GM12801 (cell line): ENCODE results near the gene IFFO2.

Source experiments
- TF ChIP-seq, protein P1 (sequence below): IDR thresholded peaks from one replicate; pipeline ENCODE4 v1.5.1; 2011; ENCODE audit warnings: control low read depth; ENCODE audit not compliant: insufficient read length; ENCODE audit errors: extremely low read depth

IFFO2 gene

DNA sequence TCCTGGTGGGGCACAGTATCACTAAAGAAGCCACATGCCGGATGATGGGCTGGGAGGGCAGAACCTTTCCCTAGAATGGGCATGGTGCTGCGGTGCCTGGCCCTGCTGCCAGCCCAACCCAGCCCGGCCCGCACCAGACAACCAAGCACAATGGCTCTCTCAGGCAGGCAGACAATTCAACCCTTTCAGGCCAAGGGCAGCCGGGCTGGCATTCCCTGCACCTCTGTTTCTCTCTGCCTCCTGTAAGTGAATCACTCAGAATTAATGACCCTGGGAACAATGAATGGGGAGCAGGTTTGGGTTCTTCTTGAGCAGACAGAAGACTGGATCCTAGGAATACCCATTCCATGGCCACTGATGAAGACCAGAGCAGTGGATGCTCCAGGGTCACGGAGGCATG is 41.0 kb upstream of the IFFO2 start:
- TF ChIP-seq, protein P1, sequence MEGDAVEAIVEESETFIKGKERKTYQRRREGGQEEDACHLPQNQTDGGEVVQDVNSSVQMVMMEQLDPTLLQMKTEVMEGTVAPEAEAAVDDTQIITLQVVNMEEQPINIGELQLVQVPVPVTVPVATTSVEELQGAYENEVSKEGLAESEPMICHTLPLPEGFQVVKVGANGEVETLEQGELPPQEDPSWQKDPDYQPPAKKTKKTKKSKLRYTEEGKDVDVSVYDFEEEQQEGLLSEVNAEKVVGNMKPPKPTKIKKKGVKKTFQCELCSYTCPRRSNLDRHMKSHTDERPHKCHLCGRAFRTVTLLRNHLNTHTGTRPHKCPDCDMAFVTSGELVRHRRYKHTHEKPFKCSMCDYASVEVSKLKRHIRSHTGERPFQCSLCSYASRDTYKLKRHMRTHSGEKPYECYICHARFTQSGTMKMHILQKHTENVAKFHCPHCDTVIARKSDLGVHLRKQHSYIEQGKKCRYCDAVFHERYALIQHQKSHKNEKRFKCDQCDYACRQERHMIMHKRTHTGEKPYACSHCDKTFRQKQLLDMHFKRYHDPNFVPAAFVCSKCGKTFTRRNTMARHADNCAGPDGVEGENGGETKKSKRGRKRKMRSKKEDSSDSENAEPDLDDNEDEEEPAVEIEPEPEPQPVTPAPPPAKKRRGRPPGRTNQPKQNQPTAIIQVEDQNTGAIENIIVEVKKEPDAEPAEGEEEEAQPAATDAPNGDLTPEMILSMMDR = no peak

DNA sequence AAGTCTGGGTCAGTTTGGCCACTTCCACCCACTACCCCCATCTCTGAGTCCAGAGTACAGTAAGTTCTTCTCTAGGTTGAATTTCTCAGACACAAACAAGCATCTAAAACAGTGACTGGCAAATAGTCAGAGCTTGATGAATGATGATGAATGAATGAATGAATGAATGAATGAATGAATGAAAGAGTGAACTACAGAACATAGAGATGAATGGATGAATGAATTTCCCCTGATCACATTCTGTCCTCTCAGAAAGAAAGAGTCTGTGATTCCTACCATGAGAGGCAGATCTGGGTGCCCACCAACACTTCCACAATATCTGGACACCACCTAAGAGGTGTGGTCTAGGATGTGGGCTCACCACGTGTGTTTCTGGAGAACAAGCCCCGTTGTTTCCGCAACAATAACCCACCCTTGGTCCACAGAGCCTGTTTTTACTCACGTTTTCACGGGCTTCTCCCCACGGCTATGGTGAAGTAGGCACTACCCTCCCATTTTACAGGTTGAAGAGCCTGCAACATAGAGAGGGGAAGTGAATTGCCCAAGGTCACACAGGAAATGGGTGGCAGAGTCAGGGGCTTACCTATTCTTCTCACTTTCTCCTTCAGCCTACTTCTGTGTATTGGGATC is 40.2 kb upstream of the IFFO2 start:
- TF ChIP-seq, protein P1 = no peak

DNA sequence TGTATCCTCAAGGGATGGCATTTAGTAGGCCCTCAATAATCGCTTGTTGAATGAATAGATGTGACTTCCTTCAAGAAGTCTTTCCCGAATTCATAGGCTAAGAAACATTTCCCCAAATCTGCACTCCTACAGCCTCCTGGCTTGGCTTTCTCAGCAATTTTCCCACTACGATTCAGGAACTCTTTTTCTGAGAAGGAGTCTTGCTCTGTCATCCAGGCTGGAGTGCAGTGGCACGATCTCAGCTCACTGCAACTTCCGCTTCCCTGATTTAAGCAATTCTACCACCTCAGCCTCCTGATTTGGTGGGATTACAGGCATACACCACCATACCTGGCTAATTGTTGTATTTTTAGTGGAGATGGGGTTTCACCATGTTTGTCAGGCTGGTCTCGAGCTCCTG is 37.9 kb upstream of the IFFO2 start:
- TF ChIP-seq, protein P1 = no peak

DNA sequence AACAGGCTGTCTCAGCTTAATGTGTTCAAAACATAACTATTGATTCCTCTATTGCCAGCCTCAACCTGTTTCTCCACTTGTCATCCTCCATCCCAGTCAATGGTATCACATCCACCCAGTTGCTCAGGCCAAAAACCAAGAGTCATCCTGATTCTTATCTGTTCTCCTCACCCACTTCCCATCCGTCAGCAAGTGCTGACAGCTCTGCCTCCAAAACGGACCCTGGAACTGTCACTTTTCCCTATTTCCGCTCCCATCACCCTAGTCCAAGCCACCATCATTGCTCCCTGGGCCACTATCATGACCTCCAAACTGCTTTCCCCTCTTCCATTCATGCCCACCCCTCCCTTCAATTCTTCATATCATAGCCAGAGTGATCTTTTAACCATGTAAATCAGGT is 36.2 kb upstream of the IFFO2 start:
- TF ChIP-seq, protein P1 = no peak

DNA sequence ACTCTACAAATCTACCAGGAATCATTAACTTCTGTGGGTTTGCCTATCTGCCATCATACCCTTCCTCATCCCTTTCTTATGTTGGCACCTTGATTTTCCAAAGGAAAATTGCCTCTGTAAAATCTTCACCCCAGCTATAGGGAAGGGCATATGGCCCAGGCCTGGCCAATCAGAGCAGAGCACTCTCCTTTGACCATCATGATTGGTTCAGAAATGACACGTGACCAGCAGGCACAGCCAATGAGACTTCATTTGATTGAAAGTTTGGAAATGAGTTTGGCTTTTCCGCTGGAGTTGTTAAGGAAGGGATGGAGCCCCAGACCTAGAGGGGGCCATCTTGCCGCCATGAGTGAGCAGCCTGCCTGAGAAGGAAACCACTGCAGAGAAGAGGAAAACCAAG is 35.1 kb upstream of the IFFO2 start:
- TF ChIP-seq, protein P1 = no peak

DNA sequence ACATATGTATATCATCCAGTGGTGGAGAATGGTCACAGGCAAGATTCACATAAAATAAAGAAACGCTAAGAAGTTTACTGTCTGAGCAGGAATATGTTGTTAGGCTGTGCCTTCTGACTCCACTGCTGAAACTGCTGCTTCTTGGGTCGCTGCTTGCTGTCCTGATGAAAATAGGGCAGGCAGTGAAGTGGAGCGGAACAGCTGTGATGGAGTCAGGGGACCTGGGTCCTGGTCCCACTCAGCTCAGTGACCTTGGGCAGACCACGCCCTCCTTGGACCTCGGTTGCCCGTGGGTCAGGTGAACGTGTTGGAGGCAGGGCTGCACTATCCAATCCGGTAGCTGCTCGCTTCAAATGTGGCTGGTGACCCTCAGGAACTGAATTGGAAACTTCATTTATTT is 33.4 kb upstream of the IFFO2 start:
- TF ChIP-seq, protein P1 = no peak

DNA sequence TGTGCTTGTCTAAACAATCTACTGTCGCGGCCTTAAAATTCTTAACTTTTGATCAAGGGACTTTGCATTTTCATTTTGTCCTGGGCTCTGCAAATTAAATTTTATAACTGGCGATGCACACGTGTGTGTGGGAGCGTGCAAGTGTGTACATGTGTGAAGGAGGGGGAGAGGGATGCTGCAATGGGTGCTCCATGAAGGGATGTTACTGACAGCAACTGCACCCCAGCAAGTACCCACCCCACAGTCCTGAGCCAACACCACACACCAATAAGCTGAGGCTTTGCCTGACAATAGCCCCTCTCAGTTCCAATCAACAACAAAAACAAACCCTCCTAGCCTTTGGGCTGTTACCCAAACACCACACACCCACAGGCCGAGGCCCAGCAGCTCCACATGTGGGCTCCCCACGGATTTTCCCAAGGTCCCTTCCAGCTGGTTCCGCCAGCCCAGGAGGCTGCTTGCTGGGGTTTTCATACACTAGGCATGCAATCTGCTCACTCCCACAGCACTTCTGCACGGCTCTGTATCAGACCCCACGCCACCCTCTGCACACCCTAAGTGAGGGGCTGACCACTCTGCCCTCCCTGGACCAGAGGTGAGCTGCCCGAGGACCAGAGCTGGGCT is 32.8 kb upstream of the IFFO2 start:
- TF ChIP-seq, protein P1 = no peak
